VCaP (cell line): Measurements from ENCODE around the gene OR2M5.

ENCODE experiments used
- H3K27ac ChIP-seq: fragments of 450-650 bp; 2 replicates; pipeline ENCODE4 v1.5.1; 2017
- CTCF ChIP-seq: fragments of 450-650 bp; conservative IDR thresholded peaks from 2 replicates; pipeline ENCODE4 v1.5.1; 2017; ENCODE audit warnings: mild to moderate bottlenecking, moderate library complexity

OR2M5 gene

GRCh38 chr1:248174521-248174920 is 29.6 kb downstream of the OR2M5 start, which contains the start of gene OR2M2:
TSS of gene OR2M2 (plus strand) at chr1:248174821. CDS start at chr1:248179986, 5,165 bp downstream.
- no peak within 1 kb of the TSS for H3K27ac ChIP-seq
- TF ChIP-seq CTCF: no peak

GRCh38 chr1:248183996-248184395 is 39.0 kb downstream of the OR2M5 start:
- TF ChIP-seq CTCF: no peak

GRCh38 chr1:248187363-248187762 is 42.4 kb downstream of the OR2M5 start:
- no peak overlapping the region for H3K27ac ChIP-seq
- TF ChIP-seq CTCF: no peak

More at GRCh38 chr1:248183996-248184395, 39.0 kb downstream of the OR2M5 start:
- H3K27ac ChIP-seq: no peak overlapping the region

GRCh38 chr1:248189026-248189425 is 44.1 kb downstream of the OR2M5 start:
- H3K27ac ChIP-seq: no peak overlapping the region
- no peak for TF ChIP-seq CTCF

GRCh38 chr1:248194117-248194516 is 49.2 kb downstream of the OR2M5 start:
- no peak overlapping the region for H3K27ac ChIP-seq
- TF ChIP-seq CTCF: no peak
